NCI-H2081 (cell line): ENCODE results near the gene NMUR2.

Experiments
- DNase-seq, 2 experiments: peaks; one replicate each; lab custom pipeline; 2025; lab: John Stamatoyannopoulos, UW

Gene NMUR2

DNA sequence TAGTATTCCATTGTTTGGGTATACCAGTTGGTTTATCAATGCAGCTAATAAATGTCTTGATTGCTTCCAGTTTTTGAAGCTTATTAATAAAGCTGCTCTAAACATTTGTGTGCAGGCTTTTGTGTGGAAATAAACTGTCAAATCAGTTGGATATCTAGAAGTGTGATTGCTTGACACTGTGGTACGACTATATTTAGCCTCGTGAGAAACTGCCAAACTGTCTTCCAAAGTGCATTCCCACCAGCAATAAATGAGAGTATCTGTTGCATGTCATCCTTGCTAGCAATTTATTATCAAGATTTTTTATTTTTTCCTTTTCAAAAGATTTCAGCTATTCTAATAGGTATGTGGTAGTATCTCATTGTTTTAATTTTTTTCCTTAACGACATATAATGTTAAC, 37.5 kb downstream of the NMUR2 start:
- no peak for DNase-seq

DNA sequence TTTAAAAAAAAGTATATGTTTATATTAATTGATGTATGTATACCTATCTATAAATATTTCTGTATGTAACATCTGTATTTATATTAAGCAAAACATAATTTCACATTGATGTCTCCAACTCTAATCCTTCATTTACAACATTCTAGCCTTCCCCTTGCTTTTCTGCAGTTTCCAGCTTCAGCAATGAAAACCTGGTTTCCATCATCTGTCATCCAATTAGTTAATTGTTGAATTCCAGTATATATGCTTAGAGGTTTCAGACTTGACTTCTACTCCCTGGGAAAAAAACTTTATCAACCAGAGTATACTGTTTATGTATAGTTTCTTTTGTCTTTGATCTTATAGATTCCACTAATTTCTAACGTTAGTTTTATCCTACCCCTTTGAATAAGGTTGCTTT, 38.4 kb downstream of the NMUR2 start:
- no peak for DNase-seq

DNA sequence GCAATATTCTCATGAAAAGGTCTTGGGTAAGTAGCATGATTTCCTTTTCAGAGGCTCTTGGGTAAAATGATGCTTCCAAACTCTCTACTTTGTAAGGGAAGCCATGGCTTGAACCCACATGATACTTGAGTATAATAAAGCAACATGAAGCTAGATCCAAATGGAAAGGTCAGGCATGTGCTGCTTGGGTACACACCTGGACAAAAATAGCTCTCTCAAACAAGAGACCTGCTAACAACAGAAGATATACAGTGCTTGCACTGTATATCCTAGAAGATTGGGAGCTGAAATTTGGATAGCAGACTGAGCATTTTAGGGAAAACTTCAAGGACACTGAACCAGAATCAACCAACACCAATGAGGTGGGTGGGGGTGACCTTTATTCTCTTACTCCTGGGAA, 40.2 kb downstream of the NMUR2 start:
- no peak for DNase-seq

DNA sequence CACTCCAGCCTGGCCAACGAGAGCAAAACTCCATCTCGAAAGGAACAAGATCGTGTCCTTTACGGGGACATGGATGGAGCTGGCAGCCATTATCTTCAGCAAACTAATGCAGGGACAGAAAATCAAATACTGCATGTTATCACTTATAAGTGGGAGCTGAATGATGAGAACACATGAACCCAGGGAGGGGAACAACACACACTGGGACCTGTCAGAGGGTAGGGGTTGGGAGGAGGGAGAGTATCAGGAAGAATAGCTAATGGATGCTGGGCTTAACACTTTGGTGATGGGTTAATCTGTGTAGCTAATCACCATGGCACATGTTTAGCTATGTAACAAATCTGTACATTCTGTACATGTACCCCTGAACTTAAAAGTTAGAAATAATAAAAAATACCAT, 40.9 kb downstream of the NMUR2 start:
- DNase-seq: no peak

DNA sequence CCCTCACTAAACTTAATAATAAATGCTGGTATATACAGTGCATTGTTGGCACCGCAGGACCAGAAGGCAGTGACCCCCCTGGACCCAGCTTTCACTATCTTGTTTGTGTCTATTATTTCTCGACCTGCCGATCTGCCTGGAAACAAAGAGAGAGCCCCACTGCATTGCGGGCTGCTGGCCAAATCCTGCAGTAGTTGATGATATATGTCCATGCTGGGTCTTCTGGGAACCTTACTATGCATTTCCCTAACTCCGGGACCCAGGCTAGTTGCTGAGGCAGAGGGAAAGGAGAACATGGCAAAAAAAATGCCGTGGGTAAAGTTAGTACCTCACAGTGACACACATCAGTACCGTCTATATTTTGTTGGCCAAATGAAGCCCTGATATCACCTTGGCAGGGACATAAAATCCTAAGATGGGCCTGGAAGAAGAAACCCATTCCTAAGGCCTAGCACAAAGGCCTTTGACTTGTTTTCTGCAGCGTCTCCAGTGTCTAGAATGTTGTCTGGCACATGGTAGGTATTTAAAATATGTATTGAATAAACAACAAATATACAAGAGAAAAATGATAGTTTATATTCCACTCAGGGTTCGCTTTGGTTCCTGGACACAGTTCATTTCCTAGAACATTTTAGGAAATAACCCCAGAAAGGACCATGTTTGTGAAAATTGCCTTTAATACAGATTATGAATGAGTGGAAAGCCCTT, 46.1 kb downstream of the NMUR2 start:
- DNase-seq: no peak

DNA sequence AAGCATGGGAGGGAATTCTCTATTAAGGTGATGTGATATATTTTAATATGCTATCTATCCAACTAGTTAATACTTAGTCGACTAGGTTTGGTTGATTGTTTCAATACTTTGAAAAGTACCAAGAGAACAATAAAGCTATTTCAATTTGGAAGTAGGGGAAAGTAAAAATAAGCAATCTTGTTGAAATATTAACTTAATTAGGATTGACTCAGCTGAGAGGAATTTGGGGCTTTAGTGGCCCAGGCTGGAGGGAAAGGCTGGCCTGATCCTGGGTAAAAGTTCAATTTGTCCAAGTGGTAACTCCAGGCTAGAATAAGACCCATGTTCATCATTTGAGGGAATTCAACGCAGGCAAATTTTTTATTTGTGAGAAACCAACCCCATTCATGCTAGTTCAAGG, 48.6 kb downstream of the NMUR2 start:
- DNase-seq: no peak

DNA sequence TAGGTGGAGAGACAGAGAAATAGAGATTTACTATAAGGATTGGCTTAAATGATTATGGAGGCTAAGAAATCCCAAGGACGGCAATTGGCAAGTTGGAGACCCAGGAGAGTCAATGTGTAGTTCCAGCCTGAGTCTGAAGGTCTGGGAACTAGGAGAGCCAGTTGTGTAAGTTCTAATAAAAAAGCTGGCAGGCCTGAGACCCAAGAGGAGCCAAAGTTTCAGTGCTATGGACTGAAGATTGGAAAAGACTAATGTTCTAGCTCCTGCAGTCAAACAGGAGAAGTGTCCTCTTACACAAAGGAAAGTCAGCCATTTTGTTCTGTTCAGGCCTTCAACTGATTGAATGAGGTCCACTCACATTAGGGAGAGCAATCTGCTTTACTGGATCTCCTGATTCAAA, 50.0 kb downstream of the NMUR2 start:
- no peak for DNase-seq

DNA sequence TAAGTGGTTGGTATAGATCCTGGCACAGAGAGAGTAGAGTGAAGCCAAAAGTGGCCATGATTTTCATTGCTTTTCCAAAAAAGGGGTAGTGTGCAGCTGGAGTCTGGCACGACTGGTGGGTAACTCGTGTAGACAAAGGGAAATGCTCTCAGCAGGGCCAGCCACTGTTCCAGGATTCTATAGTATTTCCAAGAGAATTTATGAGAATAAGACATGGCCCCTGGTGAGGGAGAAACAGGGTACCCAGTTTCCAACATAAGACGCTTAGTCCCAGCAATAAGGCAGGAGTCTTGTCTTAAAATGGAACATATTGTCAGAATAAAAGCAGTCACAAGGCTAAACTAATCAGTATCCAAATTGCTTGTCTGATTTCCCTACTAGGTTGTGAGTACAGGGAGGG, 52.1 kb downstream of the NMUR2 start:
- peak in 1 of 2 experiments; percentile 9 for DNase-seq

DNA sequence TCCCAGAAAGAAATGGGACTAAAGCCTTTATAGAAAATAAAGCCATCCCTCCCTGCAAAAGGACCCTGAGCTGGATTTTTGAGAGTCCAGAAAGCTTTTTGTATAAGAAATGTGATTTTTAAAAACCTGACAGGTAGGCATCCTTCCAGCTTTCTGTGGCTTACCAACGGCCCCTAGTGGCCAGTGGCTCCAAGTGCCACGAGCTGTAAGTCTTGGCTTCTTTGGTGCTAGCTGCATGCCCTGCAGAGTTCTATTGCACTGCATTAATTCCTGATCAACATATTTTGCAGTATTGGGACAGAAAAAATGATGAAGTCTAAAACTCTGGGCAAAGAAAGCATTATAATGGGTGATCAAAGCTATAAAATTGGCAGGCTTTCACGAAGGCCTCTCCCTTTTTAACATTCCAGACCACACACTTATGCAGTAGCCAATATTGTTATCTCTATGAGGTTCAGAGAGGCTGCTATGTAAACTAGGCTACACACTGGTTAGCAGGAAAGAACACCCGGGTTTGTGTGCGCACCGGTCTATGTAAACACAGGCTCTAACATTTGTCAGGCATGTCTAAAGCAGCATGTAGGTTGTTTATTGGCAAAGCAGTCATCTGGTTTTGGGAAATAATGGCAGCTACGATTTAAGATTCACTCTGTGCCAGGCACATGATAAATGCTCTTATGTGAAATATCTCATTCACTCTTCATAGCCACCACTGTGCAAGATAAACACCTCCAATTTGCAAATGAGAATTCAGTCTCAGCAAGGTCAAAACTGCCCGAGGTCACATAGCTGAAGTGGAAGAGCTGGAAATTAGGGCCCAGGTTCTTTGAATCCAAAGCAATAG, 55.2 kb downstream of the NMUR2 start:
- DNase-seq: peak; percentile 61 to 81
